Body of pancreas (tissue), 4 donors: ENCODE results near the gene PF4V1. TPM values are rescaled to one million over a fixed set of nuclear protein-coding genes. Genes with fewer than 3 reads are reported as not detected.

Source experiments
- ATAC-seq: fragments of 150-250 bp; one replicate; pipeline ENCODE4 v1.9.1; 2016
- DNase-seq, 4 donors: peaks; one replicate each; pipeline ENCODE4 v3.0.0-alpha.2; 2019
- H3K27ac ChIP-seq, 4 donors: fragments of 200-600 bp; sonication (generic); 1 replicate in 3 of 4; 2 replicates in 1 of 4; pipeline versions ENCODE4 v1.5.1 to v1.6.1; 2016 to 2019; ENCODE audit warnings: mild to moderate bottlenecking in 1 of 4, mixed read lengths in 1 of 4, moderate library complexity in 1 of 4
- H3K27me3 ChIP-seq, 2 donors: fragments of 200-600 bp; sonication (generic); one replicate each; pipeline ENCODE4 v1.6.0; 2016; ENCODE audit warnings: mild to moderate bottlenecking in 1 of 2
- H3K36me3 ChIP-seq, 2 donors: fragments of 200-600 bp; sonication (generic); replicated peaks in 1 of 2; 2 replicates each; pipeline ENCODE4 v1.5.1; 2016; ENCODE audit warnings: low read depth in 2 of 2; ENCODE audit not compliant: insufficient read depth in 1 of 2
- H3K4me1 ChIP-seq: fragments of 200-600 bp; sonication (generic); one replicate; pipeline ENCODE4 v1.6.0; 2016
- H3K4me3 ChIP-seq, 2 donors: fragments of 200-600 bp; sonication (generic); 1 replicate in 1 of 2; 2 replicates in 1 of 2; pipeline ENCODE4 v1.5.1; 2016 to 2019
- H3K9me3 ChIP-seq, 3 donors: fragments of 200-600 bp; sonication (generic); 1 replicate in 2 of 3; 2 replicates in 1 of 3; pipeline ENCODE4 v1.5.1; 2016
- CTCF ChIP-seq, 7 experiments: fragments of 450-650 bp in 4 of 7; fragments of 200-600 bp in 3 of 7; sonication (generic) in 3 of 7; IDR thresholded peaks; one replicate each; pipeline ENCODE4 v1.5.1; 2016 to 2019; ENCODE audit warnings: antibody characterized with exemption in 7 of 7
- POLR2A ChIP-seq, 3 donors: fragments of 450-650 bp; IDR thresholded peaks; one replicate each; pipeline ENCODE4 v1.6.1; 2016; ENCODE audit warnings: antibody characterized with exemption in 3 of 3, mild to moderate bottlenecking in 2 of 3
- WGBS, 2 donors: methylation state at CpG; one replicate each; pipeline ENCODE4 v1.1.5; 2017; 5-methylcytosine and 5-hydroxymethylcytosine counted together
- intact Hi-C: fragments of 100-400 bp; cut with DNase I; formaldehyde crosslinking; loops from one replicate; pipeline ENCODE4 v1.15.1; 2023
- total RNA-seq, 2 donors: library from RNA; depleted of rRNA; stranded (reverse); fragments of >200 nt; gene quantifications; one replicate each; pipeline ENCODE4 v1.1.0, GENCODE V29; 2016

Gene PF4V1
- total RNA-seq, 2 donors from 2014 or later, result not detected

- 70 to 91% methylated on average over 1 of the region's 1 CpG for WGBS, 2 donors
- ATAC-seq, result no peak
- peaks cover 3% of the 10 kb centered on the region for H3K4me1 ChIP-seq
Measured at GRCh38 chr4:73848183-73848777, 4.8 kb upstream of the PF4V1 start.

GRCh38 chr4:73850261-73850970 is 2.7 kb upstream of the PF4V1 start:
- ATAC-seq, result no peak

More at GRCh38 chr4:73848183-73848777, 4.8 kb upstream of the PF4V1 start:
- Histone ChIP-seq H3K9me3 (no peaks in the 10 kb centered on the region), H3K4me3 (no peak overlapping the region), H3K27ac (no peak overlapping the region), H3K36me3 (no peaks in the 10 kb centered on the region), H3K27me3 (no peaks in the 10 kb centered on the region)
- DNase-seq, result no peak
- no peak for TF ChIP-seq CTCF (IDR thresholded peaks at IDR 0.05)
- TF ChIP-seq POLR2A (IDR thresholded peaks at IDR 0.05), result no peak
- intact Hi-C loops, result no loop called here

GRCh38 chr4:73851293-73851692 is 1.8 kb upstream of the PF4V1 start:
- TF ChIP-seq POLR2A (IDR thresholded peaks at IDR 0.05), result no peak
- no peak for TF ChIP-seq CTCF (IDR thresholded peaks at IDR 0.05)
- intact Hi-C loops, result no loop called here
- H3K4me3 ChIP-seq, result no peak overlapping the region
- H3K36me3 ChIP-seq, result no peaks in the 10 kb centered on the region
- ATAC-seq (no peak), DNase-seq (no peak)
- H3K4me1 ChIP-seq, result peaks cover 14% of the 10 kb centered on the region
- H3K9me3 ChIP-seq, result no peaks in the 10 kb centered on the region
- WGBS, 2 donors, result 42 to 48% methylated on average over 1 of the region's 1 CpG
- no peak overlapping the region for H3K27ac ChIP-seq
- H3K27me3 ChIP-seq, result no peaks in the 10 kb centered on the region

More at GRCh38 chr4:73850261-73850970, 2.7 kb upstream of the PF4V1 start:
- DNase-seq, result no peak
- H3K36me3 ChIP-seq, result no peaks in the 10 kb centered on the region
- peaks cover 11% of the 10 kb centered on the region for H3K4me1 ChIP-seq
- no peak for TF ChIP-seq CTCF (IDR thresholded peaks at IDR 0.05)
- TF ChIP-seq POLR2A (IDR thresholded peaks at IDR 0.05), result no peak
- 70 to 73% methylated on average over 4 of the region's 4 CpGs for WGBS, 2 donors
- intact Hi-C loops, result no loop called here
- no peak overlapping the region for H3K4me3 ChIP-seq
- H3K27ac ChIP-seq, result no peak overlapping the region
- no peaks in the 10 kb centered on the region for H3K27me3 ChIP-seq
- H3K9me3 ChIP-seq, result no peaks in the 10 kb centered on the region

GRCh38 chr4:73852771-73853170 is 325 bp upstream of the PF4V1 start:
- H3K27me3 ChIP-seq, result no peaks in the 10 kb centered on the region
- H3K4me3 ChIP-seq, result no peak overlapping the region
- no peaks in the 10 kb centered on the region for H3K9me3 ChIP-seq
- no peaks in the 10 kb centered on the region for H3K36me3 ChIP-seq
- no peak for DNase-seq
- H3K4me1 ChIP-seq, result peaks cover 15% of the 10 kb centered on the region
- H3K27ac ChIP-seq, result no peak overlapping the region
- no peak for ATAC-seq
- no peak for TF ChIP-seq CTCF (IDR thresholded peaks at IDR 0.05)
- TF ChIP-seq POLR2A (IDR thresholded peaks at IDR 0.05), result no peak
- intact Hi-C loops, result no loop called here
